K562 (cell line): ENCODE data around the gene CLDN34. TPM values are rescaled to one million over a fixed set of nuclear protein-coding genes. Genes with fewer than 3 reads are reported as not detected.

Experiments
- ATAC-seq: fragments of 200-7000 bp; cut with Tn5 transposase; 3 replicates; pipeline ENCODE4 v1.9.1; 2020; ENCODE audit warnings: moderate library complexity
- BruUV-seq: library from RNA; stranded (reverse); fragments of 400-500 nt; replicated peaks from 2 replicates; lab custom pipeline; 2021; lab: Mats Ljungman, UMichigan
- CTCF ChIA-PET: fragments of 300-600 bp; formaldehyde crosslinking; extraction: SDS; loops from one replicate; lab custom pipeline; 2021; ENCODE audit warnings: low intra/inter-chr PET ratio; lab: Yijun Ruan, JAX
- POLR2A ChIA-PET: fragments of 300-600, 350-650 bp; sonication (Branson Sonifier 250); formaldehyde crosslinking; extraction: SDS; loops from one replicate; lab custom pipeline; 2021; ENCODE audit warnings: antibody characterized with exemption, inconsistent platforms; lab: Yijun Ruan, JAX
- DNase-seq, 4 experiments: peaks; one replicate each; pipeline versions ENCODE4 v3.0.0 to v3.0.0-alpha.2; 2011 to 2018; ENCODE audit warnings: low spot score in 3 of 4, mixed read lengths in 3 of 4; ENCODE audit errors: extremely low read depth in 1 of 4
- FAIRE-seq: peaks from 2 replicates; lab custom pipeline; 2011; peaks lifted over from hg19 to GRCh38; lab: Jason Lieb, UNC
- H2AFZ ChIP-seq: 2 replicates; pipeline ENCODE4 v1.6.0; 2011; ENCODE audit warnings: low read depth, low read length, control low read depth, inconsistent platforms
- H3K27ac ChIP-seq: fragments of 200-600 bp; 3 replicates; pipeline ENCODE4 v1.8.0; 2011; ENCODE audit warnings: low read depth, mild to moderate bottlenecking, control low read depth, inconsistent platforms, low read length, moderate library complexity, mixed read lengths; ENCODE audit errors: extremely low read depth
- H3K27me3 ChIP-seq, 2 experiments: fragments of 300-600 bp in 1 of 2; 2 replicates in 1 of 2; 3 replicates in 1 of 2; pipeline versions ENCODE4 v1.6.0 to v1.8.0; 2011; ENCODE audit warnings: inconsistent platforms in 2 of 2, low read length in 2 of 2, mild to moderate bottlenecking in 1 of 2, mixed read lengths in 1 of 2, moderate library complexity in 1 of 2; ENCODE audit not compliant: control insufficient read depth in 2 of 2, insufficient read depth in 2 of 2
- H3K36me3 ChIP-seq: fragments of 300-600 bp; 3 replicates; pipeline ENCODE4 v1.8.0; 2011; ENCODE audit warnings: mild to moderate bottlenecking, low read length, inconsistent platforms; ENCODE audit not compliant: control insufficient read depth, insufficient read depth
- H3K4me1 ChIP-seq, 2 experiments: fragments of 200-600 bp in 1 of 2; replicated peaks in 1 of 2; 2 replicates in 1 of 2; 3 replicates in 1 of 2; pipeline versions ENCODE4 v1.5.1 to v1.8.0; 2011; ENCODE audit warnings: inconsistent platforms in 2 of 2, low read length in 2 of 2, mild to moderate bottlenecking in 1 of 2, mixed read lengths in 1 of 2, moderate library complexity in 1 of 2; ENCODE audit not compliant: control insufficient read depth in 2 of 2, insufficient read depth in 2 of 2
- H3K4me2 ChIP-seq: 2 replicates; pipeline ENCODE4 v1.6.1; 2011; ENCODE audit warnings: low read length, control low read depth, inconsistent platforms, mixed read lengths; ENCODE audit not compliant: insufficient read depth
- H3K4me3 ChIP-seq: fragments of 200-600 bp; sonication (generic), shearing (Covaris generic); 2 replicates; pipeline ENCODE4 v1.5.1; 2016; ENCODE audit warnings: control low read depth, inconsistent platforms
- H3K79me2 ChIP-seq: fragments of 200-600 bp; 3 replicates; pipeline ENCODE4 v1.8.0; 2011; ENCODE audit warnings: low read length, inconsistent platforms; ENCODE audit not compliant: control insufficient read depth, insufficient read depth
- H3K9ac ChIP-seq, 2 experiments: 2 replicates each; pipeline versions ENCODE4 v1.6.0 to v1.6.1; 2011; ENCODE audit warnings: low read depth in 2 of 2, low read length in 2 of 2, control low read depth in 1 of 2, inconsistent platforms in 1 of 2, mild to moderate bottlenecking in 1 of 2, mixed read lengths in 1 of 2; ENCODE audit not compliant: insufficient read depth in 1 of 2
- H3K9me1 ChIP-seq: one replicate; pipeline ENCODE4 v1.6.0; 2011; ENCODE audit warnings: inconsistent platforms, mild to moderate bottlenecking, low read length, moderate library complexity; ENCODE audit not compliant: control insufficient read depth, insufficient read depth
- H3K9me3 ChIP-seq: replicated peaks from 2 replicates; pipeline ENCODE4 v1.5.1; 2011; ENCODE audit warnings: low read depth, low read length, inconsistent platforms; ENCODE audit not compliant: control insufficient read depth, insufficient read depth
- H4K20me1 ChIP-seq: replicated peaks from 2 replicates; pipeline ENCODE4 v1.6.1; 2011; ENCODE audit warnings: low read length, inconsistent platforms, mixed read lengths; ENCODE audit not compliant: control insufficient read depth, insufficient read depth
- BHLHE40 ChIP-seq: IDR thresholded peaks from 2 replicates; pipeline ENCODE4 v1.6.1; 2011; ENCODE audit warnings: low read length, improper control_type of control experiment
- CAMTA2 ChIP-seq: fragments of 250-450 bp; sonication (Bioruptor Pico); conservative IDR thresholded peaks from 2 replicates; pipeline ENCODE4 v1.5.1; 2022
- FOXJ3 ChIP-seq: sonication (generic); formaldehyde crosslinking; IDR thresholded peaks from 2 replicates; pipeline ENCODE4 v1.4.0; 2020; ENCODE audit warnings: mild to moderate bottlenecking, missing genetic modification reagents
- GABPA ChIP-seq: fragments of 200-800 bp; sonication (Bioruptor generic); conservative IDR thresholded peaks from 2 replicates; pipeline ENCODE4 v1.6.1; 2016; ENCODE audit warnings: low read depth, missing genetic modification characterization, missing compliant biosample characterization
- GABPB2 ChIP-seq: fragments of 250-450 bp; sonication (Bioruptor Pico); conservative IDR thresholded peaks from 2 replicates; pipeline ENCODE4 v1.5.1; 2021; ENCODE audit warnings: mild to moderate bottlenecking
- HDAC6 ChIP-seq: IDR thresholded peaks from 2 replicates; pipeline ENCODE4 v1.6.1; 2012; ENCODE audit warnings: low read depth, mild to moderate bottlenecking, control low read depth, inconsistent platforms, low read length, moderate library complexity
- MEF2A ChIP-seq: IDR thresholded peaks from 2 replicates; pipeline ENCODE4 v1.6.1; 2011; ENCODE audit warnings: low read depth, mild to moderate bottlenecking, low read length, moderate library complexity; ENCODE audit not compliant: control insufficient read depth
- NFYB ChIP-seq: IDR thresholded peaks from 2 replicates; pipeline ENCODE4 v1.6.1; 2011; ENCODE audit warnings: mild to moderate bottlenecking, moderate library complexity; ENCODE audit not compliant: insufficient read length; ENCODE audit errors: extremely low read depth
- XRCC3 ChIP-seq: fragments of 450-650 bp; IDR thresholded peaks from 2 replicates; pipeline ENCODE4 v1.6.1; 2017; ENCODE audit warnings: mild to moderate bottlenecking, moderate library complexity
- ZNF121 ChIP-seq: sonication (generic); formaldehyde crosslinking; conservative IDR thresholded peaks from 2 replicates; pipeline ENCODE4 v1.8.0; 2022; ENCODE audit warnings: missing genetic modification reagents
- ZNF384 ChIP-seq: IDR thresholded peaks from 2 replicates; pipeline ENCODE4 v1.6.1; 2012; ENCODE audit warnings: low read depth, low read length, improper control_type of control experiment
- ZSCAN29 ChIP-seq: fragments of 450-650 bp; IDR thresholded peaks from 2 replicates; pipeline ENCODE4 v1.6.1; 2017
- WGBS: fragments of 100-300 bp; shearing (Covaris generic); methylation state at CpG from one replicate; pipeline ENCODE4 v1.1.6; 2016; ENCODE audit warnings: low coverage, mixed read lengths; ENCODE audit not compliant: insufficient coverage; ENCODE audit errors: missing lambda C conversion rate; 5-methylcytosine and 5-hydroxymethylcytosine counted together
- in situ Hi-C: fragments of 300-500 bp; cut with MboI; formaldehyde crosslinking; loops from 4 replicates; pipeline ENCODE4 v1.15.0; 2018; ENCODE audit warnings: inconsistent platforms, mixed read lengths
- intact Hi-C: fragments of 100-400 bp; cut with micrococcal nuclease; formaldehyde crosslinking; loops from 2 replicates; pipeline ENCODE4 v1.14.2; 2022
- polyA plus RNA-seq, 8 experiments: library from polyadenylated mRNA; depleted of rRNA in 4 of 8; stranded (reverse) in 5 of 8; unstranded in 3 of 8; fragments of >200 nt; fragmentation: Nextera tagmentation in 2 of 8; fragmentation: Illumina TruSeq in 1 of 8; extraction: Ambion mirVana in 2 of 8; extraction: Trizol in 1 of 8; gene quantifications; 2 replicates each; pipeline versions ENCODE4 v1.2.1 to v1.2.3, GENCODE V29; 2011 to 2014; ENCODE audit warnings: inconsistent platforms in 1 of 8, missing spikeins in 1 of 8
- total RNA-seq, 7 experiments: library from RNA; depleted of rRNA in 6 of 7; stranded (reverse); fragments of >200 nt in 6 of 7; fragmentation: Illumina TruSeq in 2 of 7; extraction: Trizol in 2 of 7; gene quantifications; 2 replicates each; pipeline versions ENCODE4 v1.2.1 to v1.2.3, GENCODE V29; 2011 to 2021; ENCODE audit warnings: low replicate concordance in 1 of 7
- TF ChIP-seq, protein P1 (sequence below), 2 experiments: fragments of 450-650 bp; conservative IDR thresholded peaks; 2 replicates each; pipeline ENCODE4 v1.6.1; 2017; ENCODE audit warnings: mild to moderate bottlenecking in 2 of 2, moderate library complexity in 2 of 2
- TF ChIP-seq, protein P2 (sequence below), 3 experiments: fragments of 200-800 bp in 1 of 3; sonication (Bioruptor generic) in 1 of 3; sonication (generic) in 1 of 3; formaldehyde crosslinking in 1 of 3; IDR thresholded peaks; 2 replicates each; pipeline versions ENCODE4 v1.6.1 to v1.8.0; 2016 to 2022; ENCODE audit warnings: mild to moderate bottlenecking in 2 of 3, missing compliant biosample characterization in 2 of 3, missing genetic modification characterization in 2 of 3, missing genetic modification reagents in 1 of 3
- TF ChIP-seq, protein P3 (sequence below): sonication (generic); formaldehyde crosslinking; IDR thresholded peaks from 2 replicates; pipeline ENCODE4 v1.8.1; 2022; ENCODE audit warnings: missing genetic modification reagents

Gene CLDN34
- total and polyA plus RNA-seq, 9 of the 15 experiments (the other 6 are each of a cell fraction or from before 2014, with no cell fraction given): not detected

DNA sequence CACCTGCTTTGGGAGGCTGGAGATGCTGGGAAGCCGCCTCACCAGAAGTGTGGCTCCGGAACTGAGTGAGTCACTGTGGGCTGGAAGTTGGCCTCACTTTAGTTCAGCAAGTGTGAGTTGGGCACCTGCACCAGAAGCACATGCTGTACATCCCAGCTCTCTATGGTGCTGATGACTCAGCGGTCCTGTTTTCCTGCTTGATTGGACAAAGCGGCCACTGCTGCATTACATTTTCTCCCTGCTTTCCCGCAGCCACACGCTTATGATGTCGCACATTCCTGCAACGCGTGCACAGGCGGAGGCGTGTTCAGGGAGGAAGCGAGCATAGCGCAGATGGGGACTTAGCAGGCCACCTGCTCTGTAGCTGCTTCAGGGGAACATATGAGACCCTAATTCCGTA lies 26.7 kb upstream of the CLDN34 start (continued):
- TF ChIP-seq HDAC6: no peak

DNA sequence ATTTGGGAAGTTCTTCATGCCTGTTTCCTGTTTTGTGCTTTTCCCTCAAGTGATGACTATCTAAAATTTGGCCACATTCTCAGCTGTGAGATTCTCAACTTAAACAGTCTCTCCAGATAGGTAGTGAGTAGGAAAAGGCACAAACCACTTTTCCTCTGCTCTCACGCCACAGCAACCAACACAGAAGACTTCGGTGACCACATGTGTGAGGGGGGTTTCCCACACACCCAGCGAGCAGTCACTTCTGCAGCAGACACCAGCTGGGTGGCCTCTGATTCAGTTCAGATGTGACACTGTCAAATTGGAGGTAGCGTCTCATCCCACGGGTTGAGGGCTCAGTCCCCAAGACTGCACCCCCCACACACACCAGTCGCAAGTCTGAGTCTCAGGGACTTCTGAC lies 25.1 kb upstream of the CLDN34 start:
- H3K9me3 ChIP-seq: no peaks in the 10 kb centered on the region
- DNase-seq: no peak
- H3K36me3 ChIP-seq: no peaks in the 10 kb centered on the region
- no peaks in the 10 kb centered on the region for H4K20me1 ChIP-seq
- H3K79me2 ChIP-seq: no peaks in the 10 kb centered on the region
- TF ChIP-seq CAMTA2 (CRISPR knock-in tag): no peak
- no peak for TF ChIP-seq GABPB2 (CRISPR knock-in tag)
- no peak for TF ChIP-seq XRCC3
- no peak for TF ChIP-seq ZSCAN29
- no peak for TF ChIP-seq ZNF384
- TF ChIP-seq, protein P1, sequence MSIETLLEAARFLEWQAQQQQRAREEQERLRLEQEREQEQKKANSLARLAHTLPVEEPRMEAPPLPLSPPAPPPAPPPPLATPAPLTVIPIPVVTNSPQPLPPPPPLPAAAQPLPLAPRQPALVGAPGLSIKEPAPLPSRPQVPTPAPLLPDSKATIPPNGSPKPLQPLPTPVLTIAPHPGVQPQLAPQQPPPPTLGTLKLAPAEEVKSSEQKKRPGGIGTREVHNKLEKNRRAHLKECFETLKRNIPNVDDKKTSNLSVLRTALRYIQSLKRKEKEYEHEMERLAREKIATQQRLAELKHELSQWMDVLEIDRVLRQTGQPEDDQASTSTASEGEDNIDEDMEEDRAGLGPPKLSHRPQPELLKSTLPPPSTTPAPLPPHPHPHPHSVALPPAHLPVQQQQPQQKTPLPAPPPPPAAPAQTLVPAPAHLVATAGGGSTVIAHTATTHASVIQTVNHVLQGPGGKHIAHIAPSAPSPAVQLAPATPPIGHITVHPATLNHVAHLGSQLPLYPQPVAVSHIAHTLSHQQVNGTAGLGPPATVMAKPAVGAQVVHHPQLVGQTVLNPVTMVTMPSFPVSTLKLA (conservative IDR thresholded peaks at IDR 0.05): no peak
- no peak for TF ChIP-seq MEF2A
- TF ChIP-seq BHLHE40: no peak
- no peak for TF ChIP-seq ZNF121
- TF ChIP-seq, protein P2, sequence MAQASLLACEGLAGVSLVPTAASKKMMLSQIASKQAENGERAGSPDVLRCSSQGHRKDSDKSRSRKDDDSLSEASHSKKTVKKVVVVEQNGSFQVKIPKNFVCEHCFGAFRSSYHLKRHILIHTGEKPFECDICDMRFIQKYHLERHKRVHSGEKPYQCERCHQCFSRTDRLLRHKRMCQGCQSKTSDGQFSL (CRISPR knock-in tag; IDR thresholded peaks at IDR 0.05): no peak
- TF ChIP-seq, protein P2 (tag; IDR thresholded peaks at IDR 0.05): no peak
- no peak for TF ChIP-seq FOXJ3
- TF ChIP-seq, protein P3, sequence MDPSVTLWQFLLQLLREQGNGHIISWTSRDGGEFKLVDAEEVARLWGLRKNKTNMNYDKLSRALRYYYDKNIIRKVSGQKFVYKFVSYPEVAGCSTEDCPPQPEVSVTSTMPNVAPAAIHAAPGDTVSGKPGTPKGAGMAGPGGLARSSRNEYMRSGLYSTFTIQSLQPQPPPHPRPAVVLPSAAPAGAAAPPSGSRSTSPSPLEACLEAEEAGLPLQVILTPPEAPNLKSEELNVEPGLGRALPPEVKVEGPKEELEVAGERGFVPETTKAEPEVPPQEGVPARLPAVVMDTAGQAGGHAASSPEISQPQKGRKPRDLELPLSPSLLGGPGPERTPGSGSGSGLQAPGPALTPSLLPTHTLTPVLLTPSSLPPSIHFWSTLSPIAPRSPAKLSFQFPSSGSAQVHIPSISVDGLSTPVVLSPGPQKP (CRISPR knock-in tag): no peak
- no peak for TF ChIP-seq NFYB
- TF ChIP-seq GABPA: no peak
- ChIA-PET POLR2A (no interaction called here), CTCF (no interaction called here)
- no peak overlapping the region for H2AFZ ChIP-seq
- no peak overlapping the region for H3K9ac ChIP-seq
- in situ Hi-C loops (no loop called here), intact Hi-C loops (no loop called here)
- 0% methylated on average over 3 of the region's 6 CpGs for WGBS
- H3K4me2 ChIP-seq: no peak overlapping the region
- peaks cover 0 to 43% of the 10 kb centered on the region in 2 experiments; a peak in 2 of 5 replicates for H3K27me3 ChIP-seq
- FAIRE-seq: no peak
- H3K4me3 ChIP-seq: no peak overlapping the region
- no peak for ATAC-seq
- no peak overlapping the region for H3K27ac ChIP-seq
- H3K4me1 ChIP-seq: no peaks in the 10 kb centered on the region
- H3K9me1 ChIP-seq: no peaks in the 10 kb centered on the region
- no TSS peak for BruUV-seq
